Measurements from ENCODE around the gene FOXE3.

Gene FOXE3

GRCh38 chr1:47415728-47416318 lies at the start of gene FOXE3:
Gene FOXE3, plus strand, starts transcription at chr1:47416285. Its CDS starts 31 bp downstream, at chr1:47416316.
- DNase-seq (ENCODE audit: low read depth in 2 of 2): no peak

- DNase-seq (ENCODE audit: low read depth in 2 of 2): no peak
Observed at GRCh38 chr1:47367651-47368050, 48.4 kb upstream of the FOXE3 start.

GRCh38 chr1:47371016-47371517 lies 45.0 kb upstream of the FOXE3 start:
- no peak for DNase-seq (ENCODE audit: low read depth in 2 of 2)

GRCh38 chr1:47374501-47374900 lies 41.6 kb upstream of the FOXE3 start:
- no peak for DNase-seq (ENCODE audit: low read depth in 2 of 2)

- DNase-seq (ENCODE audit: low read depth in 2 of 2): no peak
Observed at GRCh38 chr1:47378147-47378546, 37.9 kb upstream of the FOXE3 start.

GRCh38 chr1:47380699-47381098 lies 35.4 kb upstream of the FOXE3 start:
- no peak for DNase-seq (ENCODE audit: low read depth in 2 of 2)

GRCh38 chr1:47382399-47382983 lies 33.6 kb upstream of the FOXE3 start:
- DNase-seq (ENCODE audit: low read depth in 2 of 2): no peak

GRCh38 chr1:47384083-47384482 lies 32.0 kb upstream of the FOXE3 start:
- no peak for DNase-seq (ENCODE audit: low read depth in 2 of 2)

GRCh38 chr1:47385020-47385419 lies 31.1 kb upstream of the FOXE3 start:
- no peak for DNase-seq (ENCODE audit: low read depth in 2 of 2)

- DNase-seq (ENCODE audit: low read depth in 2 of 2): no peak
Observed at GRCh38 chr1:47386268-47386667, 29.8 kb upstream of the FOXE3 start.

- no peak for DNase-seq (ENCODE audit: low read depth in 2 of 2)
Observed at GRCh38 chr1:47388030-47388890, 27.8 kb upstream of the FOXE3 start.

GRCh38 chr1:47388891-47389238 lies 27.2 kb upstream of the FOXE3 start:
- peak; percentile 8 to 31 for DNase-seq (ENCODE audit: low read depth in 2 of 2)

GRCh38 chr1:47389731-47390130 lies 26.4 kb upstream of the FOXE3 start:
- DNase-seq (ENCODE audit: low read depth in 2 of 2): no peak

GRCh38 chr1:47390843-47391242 lies 25.2 kb upstream of the FOXE3 start:
- DNase-seq (ENCODE audit: low read depth in 2 of 2): no peak

- DNase-seq (ENCODE audit: low read depth in 2 of 2): no peak
Observed at GRCh38 chr1:47393141-47393540, 22.9 kb upstream of the FOXE3 start.

GRCh38 chr1:47395433-47395832 lies 20.7 kb upstream of the FOXE3 start:
- DNase-seq (ENCODE audit: low read depth in 2 of 2): no peak

GRCh38 chr1:47396671-47397196 lies 19.4 kb upstream of the FOXE3 start:
- no peak for DNase-seq (ENCODE audit: low read depth in 2 of 2)

- DNase-seq (ENCODE audit: low read depth in 2 of 2): no peak
Observed at GRCh38 chr1:47399138-47399845, 16.8 kb upstream of the FOXE3 start.

GRCh38 chr1:47399846-47400155 lies 16.3 kb upstream of the FOXE3 start:
- no peak for DNase-seq (ENCODE audit: low read depth in 2 of 2)

GRCh38 chr1:47401761-47402160 lies 14.3 kb upstream of the FOXE3 start:
- DNase-seq (ENCODE audit: low read depth in 2 of 2): no peak

- no peak for DNase-seq (ENCODE audit: low read depth in 2 of 2)
Observed at GRCh38 chr1:47402591-47402990, 13.5 kb upstream of the FOXE3 start.

GRCh38 chr1:47403321-47403910 lies 12.7 kb upstream of the FOXE3 start:
- DNase-seq (ENCODE audit: low read depth in 2 of 2): no peak
